HG02642 (cell line): ENCODE data around the gene CDCA4.

Source experiments
- ATAC-seq: cut with Tn5 transposase; IDR thresholded peaks from one replicate; pipeline ENCODE4 v1.9.1; 2021; ENCODE audit warnings: mild to moderate bottlenecking; ENCODE audit not compliant: unreplicated experiment, poor library complexity

Gene CDCA4

GRCh38 chr14:104968153-104968527 lies 52.7 kb downstream of the CDCA4 start:
- no peak for ATAC-seq

- no peak for ATAC-seq
Observed at GRCh38 chr14:104967386-104968152, 53.3 kb downstream of the CDCA4 start.

- ATAC-seq = no peak
Observed at GRCh38 chr14:104966981-104967385, 53.9 kb downstream of the CDCA4 start.

GRCh38 chr14:104966261-104966865 lies 54.5 kb downstream of the CDCA4 start:
- no peak for ATAC-seq

GRCh38 chr14:104965561-104966231 lies 55.2 kb downstream of the CDCA4 start:
- ATAC-seq = no peak

- no peak for ATAC-seq
Observed at GRCh38 chr14:104964546-104964945, 56.3 kb downstream of the CDCA4 start.
